ENCODE results near the gene FHOD3.
"Not testable (repeated sequence)": the region's sequence is repeated elsewhere in the genome, so short reads cannot be mapped to it uniquely, and the experiment has no call there.

Gene FHOD3

GRCh38 chr18:36451454-36452251 lies 154.1 kb downstream of the FHOD3 start:
- DNase-seq (ENCODE audit: low read depth), result no peak

- DNase-seq (ENCODE audit: low read depth), result no peak
Observed at GRCh38 chr18:36454245-36454644, 156.7 kb downstream of the FHOD3 start.

GRCh38 chr18:36454848-36455458 lies 157.4 kb downstream of the FHOD3 start:
- no peak for DNase-seq (ENCODE audit: low read depth)

GRCh38 chr18:36455931-36456330 lies 158.4 kb downstream of the FHOD3 start:
- DNase-seq (ENCODE audit: low read depth), result no peak

- no peak for DNase-seq (ENCODE audit: low read depth)
Observed at GRCh38 chr18:36456622-36457021, 159.1 kb downstream of the FHOD3 start.

GRCh38 chr18:36457683-36458082 lies 160.2 kb downstream of the FHOD3 start:
- no peak for DNase-seq (ENCODE audit: low read depth)

- DNase-seq (ENCODE audit: low read depth), result no peak
Observed at GRCh38 chr18:36458306-36458705, 160.8 kb downstream of the FHOD3 start.

- DNase-seq (ENCODE audit: low read depth), result no peak
Observed at GRCh38 chr18:36459203-36459602, 161.7 kb downstream of the FHOD3 start.

- DNase-seq (ENCODE audit: low read depth), result no peak
Observed at GRCh38 chr18:36459786-36460185, 162.3 kb downstream of the FHOD3 start.

GRCh38 chr18:36460324-36460850 lies 162.9 kb downstream of the FHOD3 start:
- no peak for DNase-seq (ENCODE audit: low read depth)

GRCh38 chr18:36460854-36461253 lies 163.3 kb downstream of the FHOD3 start:
- DNase-seq (ENCODE audit: low read depth), result no peak

- no peak for DNase-seq (ENCODE audit: low read depth)
Observed at GRCh38 chr18:36461551-36461987, 164.1 kb downstream of the FHOD3 start.

GRCh38 chr18:36463516-36463915 lies 166.0 kb downstream of the FHOD3 start:
- not testable (repeated sequence) for DNase-seq (ENCODE audit: low read depth)

- DNase-seq (ENCODE audit: low read depth), result no peak
Observed at GRCh38 chr18:36464126-36464651, 166.7 kb downstream of the FHOD3 start.

GRCh38 chr18:36465276-36465675 lies 167.8 kb downstream of the FHOD3 start:
- DNase-seq (ENCODE audit: low read depth), result no peak

- no peak for DNase-seq (ENCODE audit: low read depth)
Observed at GRCh38 chr18:36465970-36466369, 168.5 kb downstream of the FHOD3 start.

GRCh38 chr18:36467614-36468013 lies 170.1 kb downstream of the FHOD3 start:
- DNase-seq (ENCODE audit: low read depth), result no peak

- DNase-seq (ENCODE audit: low read depth), result no peak
Observed at GRCh38 chr18:36468161-36468560, 170.6 kb downstream of the FHOD3 start.

- DNase-seq (ENCODE audit: low read depth), result no peak
Observed at GRCh38 chr18:36469461-36469860, 171.9 kb downstream of the FHOD3 start.

GRCh38 chr18:36470896-36471295 lies 173.4 kb downstream of the FHOD3 start:
- DNase-seq (ENCODE audit: low read depth), result no peak

GRCh38 chr18:36471393-36471792 lies 173.9 kb downstream of the FHOD3 start:
- no peak for DNase-seq (ENCODE audit: low read depth)

GRCh38 chr18:36476433-36476832 lies 178.9 kb downstream of the FHOD3 start:
- DNase-seq (ENCODE audit: low read depth), result no peak

- DNase-seq (ENCODE audit: low read depth), result no peak
Observed at GRCh38 chr18:36477776-36478175, 180.3 kb downstream of the FHOD3 start.
